Measurements from ENCODE around the gene ZNF141. TPM values are rescaled to one million over a fixed set of nuclear protein-coding genes. Genes with fewer than 3 reads are reported as not detected.

Gene ZNF141
- total RNA-seq, 1 experiment from 2014 or later = 43.6 TPM

GRCh38 chr4:304969-305680, 32.5 kb upstream of the ZNF141 start, which contains the start of gene ZNF732 (continued):
- TF ChIP-seq CREM (CRISPR knock-in tag; IDR thresholded peaks at IDR 0.05) (0 out of 2 replicates have a peak, but pooled peaks have one; percentile 45), RELA (CRISPR knock-in tag; IDR thresholded peaks at IDR 0.05; ENCODE audit: borderline replicate concordance) (no peak), ZNF317 (CRISPR knock-in tag; IDR thresholded peaks at IDR 0.05; ENCODE audit: borderline replicate concordance, low read depth) (no peak), E2F5 (CRISPR knock-in tag; IDR thresholded peaks at IDR 0.05) (peak; percentile 65; the same call in 1 of the 2 replicates)

- Mint-ChIP-seq H3K27me3 (ENCODE audit: low read depth) (peaks cover 20% of the 10 kb centered on the region), H3K36me3 (peaks cover 11% of the 10 kb centered on the region), H3K9me3 (peaks cover 9% of the 10 kb centered on the region), H3K27ac (no peak overlapping the region), H3K4me3 (no peak overlapping the region), H3K4me1 (peaks cover 20% of the 10 kb centered on the region)
- ChIA-PET CTCF (interaction anchor here (0.8 to 2.6 kb wide), 4 partner anchors 8 to 65 kb away, joined by 3 to 21 read pairs (median 5); no protein-coding TSS in a partner anchor), POLR2A (no interaction called here)
- ATAC-seq (no peak), DNase-seq (ENCODE audit: low spot score) (no peak)
- TF ChIP-seq MXD4 (CRISPR knock-in tag; IDR thresholded peaks at IDR 0.05; ENCODE audit: borderline replicate concordance) (no peak), NR1H2 (CRISPR knock-in tag; IDR thresholded peaks at IDR 0.05) (no peak), E2F4 (CRISPR knock-in tag; IDR thresholded peaks at IDR 0.05; ENCODE audit: borderline replicate concordance, low read depth) (no peak), FOXJ3 (CRISPR knock-in tag; IDR thresholded peaks at IDR 0.05; ENCODE audit: borderline replicate concordance) (no peak), ZBTB43 (CRISPR knock-in tag; IDR thresholded peaks at IDR 0.05) (no peak), NFE2L1 (CRISPR knock-in tag; IDR thresholded peaks at IDR 0.05) (no peak), USF2 (CRISPR knock-in tag; IDR thresholded peaks at IDR 0.05) (no peak), MLX (CRISPR knock-in tag; IDR thresholded peaks at IDR 0.05) (no peak), FOXK1 (CRISPR knock-in tag; IDR thresholded peaks at IDR 0.05) (no peak), ETV6 (CRISPR knock-in tag; IDR thresholded peaks at IDR 0.05) (no peak), FOXP1 (CRISPR knock-in tag; IDR thresholded peaks at IDR 0.05; ENCODE audit: borderline replicate concordance) (no peak), MAX (CRISPR knock-in tag; IDR thresholded peaks at IDR 0.05) (no peak), PRDM15 (CRISPR knock-in tag; IDR thresholded peaks at IDR 0.05) (no peak), MYBL2 (CRISPR knock-in tag; IDR thresholded peaks at IDR 0.05) (no peak), ATF1 (CRISPR knock-in tag; IDR thresholded peaks at IDR 0.05) (no peak), RORB (CRISPR knock-in tag; IDR thresholded peaks at IDR 0.05) (no peak), NFATC4 (CRISPR knock-in tag; IDR thresholded peaks at IDR 0.05) (no peak), ZNF219 (CRISPR knock-in tag; IDR thresholded peaks at IDR 0.05; ENCODE audit: borderline replicate concordance) (no peak), TCF7 (CRISPR knock-in tag; IDR thresholded peaks at IDR 0.05; ENCODE audit: low read depth) (no peak)
These were observed 31.1 kb upstream of the ZNF141 start for GRCh38 chr4:306551-306961.
